ENCODE measurements around the gene TAF5L. TPM values are rescaled to one million over a fixed set of nuclear protein-coding genes. Genes with fewer than 3 reads are reported as not detected.
A peak's percentile ranks its signal among the peaks of the same experiment; 100 is the strongest.

TAF5L gene
- total and polyA plus RNA-seq, 2 of the 13 experiments (the other 11 are each of a cell fraction or from before 2014, with no cell fraction given), result 10.8 to 18.2 TPM

DNA sequence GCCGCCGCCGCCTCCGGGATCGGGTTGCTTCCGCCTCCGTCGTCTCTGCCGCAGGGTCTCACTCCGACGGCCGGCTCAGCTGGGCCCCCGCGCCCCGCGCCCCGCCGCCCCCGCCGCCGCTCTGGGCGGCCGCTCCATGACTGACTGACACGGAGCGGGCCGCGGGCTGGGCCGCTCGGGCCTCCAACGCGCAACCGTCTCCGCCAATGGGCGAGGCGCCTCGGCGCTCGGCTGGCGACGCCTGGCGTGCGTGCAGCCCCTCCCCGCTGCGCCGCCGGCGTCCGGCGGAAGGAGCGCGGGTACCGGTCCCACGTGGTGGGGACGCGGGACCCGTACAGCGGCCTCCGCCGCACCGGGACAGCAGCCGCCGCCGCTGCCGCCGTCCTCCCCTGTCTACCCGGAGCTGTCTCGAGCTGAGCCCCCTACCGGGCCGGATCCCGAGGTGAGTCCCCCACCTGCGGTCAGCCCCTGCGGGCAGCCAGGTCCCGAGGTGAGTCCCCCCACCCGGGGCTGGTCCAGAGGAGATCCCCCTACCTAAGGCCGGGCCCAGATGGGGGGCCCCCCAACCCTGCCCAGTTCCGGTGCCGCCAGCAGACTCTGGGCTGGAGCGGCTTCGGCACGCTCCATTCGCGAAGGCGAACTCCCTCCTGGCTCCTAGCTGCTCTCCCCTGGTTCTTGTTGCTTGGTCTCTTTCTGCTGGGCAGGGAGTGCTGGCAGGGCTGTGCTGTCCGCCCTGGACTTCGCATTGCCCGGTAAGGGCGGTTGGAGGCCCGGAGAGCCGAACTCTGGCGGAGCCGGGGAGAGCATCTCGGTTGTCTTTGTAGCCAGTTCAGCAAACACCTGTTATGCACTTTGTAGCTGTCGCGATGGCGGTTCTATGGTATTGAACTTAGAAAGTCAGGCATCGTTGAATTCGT is at the start of gene TAF5L, which contains the start of gene URB2 (continued):
- TF ChIP-seq, protein P1, sequence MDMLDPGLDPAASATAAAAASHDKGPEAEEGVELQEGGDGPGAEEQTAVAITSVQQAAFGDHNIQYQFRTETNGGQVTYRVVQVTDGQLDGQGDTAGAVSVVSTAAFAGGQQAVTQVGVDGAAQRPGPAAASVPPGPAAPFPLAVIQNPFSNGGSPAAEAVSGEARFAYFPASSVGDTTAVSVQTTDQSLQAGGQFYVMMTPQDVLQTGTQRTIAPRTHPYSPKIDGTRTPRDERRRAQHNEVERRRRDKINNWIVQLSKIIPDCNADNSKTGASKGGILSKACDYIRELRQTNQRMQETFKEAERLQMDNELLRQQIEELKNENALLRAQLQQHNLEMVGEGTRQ (IDR thresholded peaks at IDR 0.05; ENCODE audit: low read depth, low read length), result peak; percentile 54; the same call in 1 of the 2 replicates
- TF ChIP-seq, protein P1 (CRISPR knock-in tag; IDR thresholded peaks at IDR 0.05; ENCODE audit: borderline replicate concordance), result peak; percentile 31; the same call in 1 of the 2 replicates
- TF ChIP-seq, protein P2, sequence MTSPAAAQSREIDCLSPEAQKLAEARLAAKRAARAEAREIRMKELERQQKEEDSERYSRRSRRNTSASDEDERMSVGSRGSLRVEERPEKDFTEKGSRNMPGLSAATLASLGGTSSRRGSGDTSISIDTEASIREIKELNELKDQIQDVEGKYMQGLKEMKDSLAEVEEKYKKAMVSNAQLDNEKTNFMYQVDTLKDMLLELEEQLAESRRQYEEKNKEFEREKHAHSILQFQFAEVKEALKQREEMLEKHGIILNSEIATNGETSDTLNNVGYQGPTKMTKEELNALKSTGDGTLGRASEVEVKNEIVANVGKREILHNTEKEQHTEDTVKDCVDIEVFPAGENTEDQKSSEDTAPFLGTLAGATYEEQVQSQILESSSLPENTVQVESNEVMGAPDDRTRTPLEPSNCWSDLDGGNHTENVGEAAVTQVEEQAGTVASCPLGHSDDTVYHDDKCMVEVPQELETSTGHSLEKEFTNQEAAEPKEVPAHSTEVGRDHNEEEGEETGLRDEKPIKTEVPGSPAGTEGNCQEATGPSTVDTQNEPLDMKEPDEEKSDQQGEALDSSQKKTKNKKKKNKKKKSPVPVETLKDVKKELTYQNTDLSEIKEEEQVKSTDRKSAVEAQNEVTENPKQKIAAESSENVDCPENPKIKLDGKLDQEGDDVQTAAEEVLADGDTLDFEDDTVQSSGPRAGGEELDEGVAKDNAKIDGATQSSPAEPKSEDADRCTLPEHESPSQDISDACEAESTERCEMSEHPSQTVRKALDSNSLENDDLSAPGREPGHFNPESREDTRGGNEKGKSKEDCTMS (CRISPR knock-in tag; conservative IDR thresholded peaks at IDR 0.05), result no peak
- TF ChIP-seq, protein P3, sequence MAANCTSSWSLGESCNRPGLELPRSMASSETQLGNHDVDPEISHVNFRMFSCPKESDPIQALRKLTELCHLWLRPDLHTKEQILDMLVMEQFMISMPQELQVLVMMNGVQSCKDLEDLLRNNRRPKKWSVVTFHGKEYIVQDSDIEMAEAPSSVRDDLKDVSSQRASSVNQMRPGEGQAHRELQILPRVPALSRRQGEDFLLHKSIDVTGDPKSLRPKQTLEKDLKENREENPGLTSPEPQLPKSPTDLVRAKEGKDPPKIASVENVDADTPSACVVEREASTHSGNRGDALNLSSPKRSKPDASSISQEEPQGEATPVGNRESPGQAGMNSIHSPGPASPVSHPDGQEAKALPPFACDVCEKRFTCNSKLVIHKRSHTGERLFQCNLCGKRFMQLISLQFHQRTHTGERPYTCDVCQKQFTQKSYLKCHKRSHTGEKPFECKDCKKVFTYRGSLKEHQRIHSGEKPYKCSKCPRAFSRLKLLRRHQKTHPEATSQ (CRISPR knock-in tag; IDR thresholded peaks at IDR 0.05; ENCODE audit: borderline replicate concordance), result no peak
- TF ChIP-seq, protein P4, sequence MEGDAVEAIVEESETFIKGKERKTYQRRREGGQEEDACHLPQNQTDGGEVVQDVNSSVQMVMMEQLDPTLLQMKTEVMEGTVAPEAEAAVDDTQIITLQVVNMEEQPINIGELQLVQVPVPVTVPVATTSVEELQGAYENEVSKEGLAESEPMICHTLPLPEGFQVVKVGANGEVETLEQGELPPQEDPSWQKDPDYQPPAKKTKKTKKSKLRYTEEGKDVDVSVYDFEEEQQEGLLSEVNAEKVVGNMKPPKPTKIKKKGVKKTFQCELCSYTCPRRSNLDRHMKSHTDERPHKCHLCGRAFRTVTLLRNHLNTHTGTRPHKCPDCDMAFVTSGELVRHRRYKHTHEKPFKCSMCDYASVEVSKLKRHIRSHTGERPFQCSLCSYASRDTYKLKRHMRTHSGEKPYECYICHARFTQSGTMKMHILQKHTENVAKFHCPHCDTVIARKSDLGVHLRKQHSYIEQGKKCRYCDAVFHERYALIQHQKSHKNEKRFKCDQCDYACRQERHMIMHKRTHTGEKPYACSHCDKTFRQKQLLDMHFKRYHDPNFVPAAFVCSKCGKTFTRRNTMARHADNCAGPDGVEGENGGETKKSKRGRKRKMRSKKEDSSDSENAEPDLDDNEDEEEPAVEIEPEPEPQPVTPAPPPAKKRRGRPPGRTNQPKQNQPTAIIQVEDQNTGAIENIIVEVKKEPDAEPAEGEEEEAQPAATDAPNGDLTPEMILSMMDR (CRISPR knock-in tag; IDR thresholded peaks at IDR 0.05), result 0 out of 2 replicates have a peak, but pooled peaks have one; percentile 2
- TF ChIP-seq, protein P5, sequence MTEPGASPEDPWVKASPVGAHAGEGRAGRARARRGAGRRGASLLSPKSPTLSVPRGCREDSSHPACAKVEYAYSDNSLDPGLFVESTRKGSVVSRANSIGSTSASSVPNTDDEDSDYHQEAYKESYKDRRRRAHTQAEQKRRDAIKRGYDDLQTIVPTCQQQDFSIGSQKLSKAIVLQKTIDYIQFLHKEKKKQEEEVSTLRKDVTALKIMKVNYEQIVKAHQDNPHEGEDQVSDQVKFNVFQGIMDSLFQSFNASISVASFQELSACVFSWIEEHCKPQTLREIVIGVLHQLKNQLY (CRISPR knock-in tag; IDR thresholded peaks at IDR 0.05), result no peak
- TF ChIP-seq, protein P6, sequence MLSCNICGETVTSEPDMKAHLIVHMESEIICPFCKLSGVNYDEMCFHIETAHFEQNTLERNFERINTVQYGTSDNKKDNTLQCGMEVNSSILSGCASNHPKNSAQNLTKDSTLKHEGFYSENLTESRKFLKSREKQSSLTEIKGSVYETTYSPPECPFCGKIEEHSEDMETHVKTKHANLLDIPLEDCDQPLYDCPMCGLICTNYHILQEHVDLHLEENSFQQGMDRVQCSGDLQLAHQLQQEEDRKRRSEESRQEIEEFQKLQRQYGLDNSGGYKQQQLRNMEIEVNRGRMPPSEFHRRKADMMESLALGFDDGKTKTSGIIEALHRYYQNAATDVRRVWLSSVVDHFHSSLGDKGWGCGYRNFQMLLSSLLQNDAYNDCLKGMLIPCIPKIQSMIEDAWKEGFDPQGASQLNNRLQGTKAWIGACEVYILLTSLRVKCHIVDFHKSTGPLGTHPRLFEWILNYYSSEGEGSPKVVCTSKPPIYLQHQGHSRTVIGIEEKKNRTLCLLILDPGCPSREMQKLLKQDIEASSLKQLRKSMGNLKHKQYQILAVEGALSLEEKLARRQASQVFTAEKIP (CRISPR knock-in tag; IDR thresholded peaks at IDR 0.05; ENCODE audit: borderline replicate concordance), result no peak
- TF ChIP-seq, protein P7, sequence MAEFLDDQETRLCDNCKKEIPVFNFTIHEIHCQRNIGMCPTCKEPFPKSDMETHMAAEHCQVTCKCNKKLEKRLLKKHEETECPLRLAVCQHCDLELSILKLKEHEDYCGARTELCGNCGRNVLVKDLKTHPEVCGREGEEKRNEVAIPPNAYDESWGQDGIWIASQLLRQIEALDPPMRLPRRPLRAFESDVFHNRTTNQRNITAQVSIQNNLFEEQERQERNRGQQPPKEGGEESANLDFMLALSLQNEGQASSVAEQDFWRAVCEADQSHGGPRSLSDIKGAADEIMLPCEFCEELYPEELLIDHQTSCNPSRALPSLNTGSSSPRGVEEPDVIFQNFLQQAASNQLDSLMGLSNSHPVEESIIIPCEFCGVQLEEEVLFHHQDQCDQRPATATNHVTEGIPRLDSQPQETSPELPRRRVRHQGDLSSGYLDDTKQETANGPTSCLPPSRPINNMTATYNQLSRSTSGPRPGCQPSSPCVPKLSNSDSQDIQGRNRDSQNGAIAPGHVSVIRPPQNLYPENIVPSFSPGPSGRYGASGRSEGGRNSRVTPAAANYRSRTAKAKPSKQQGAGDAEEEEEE (CRISPR knock-in tag; IDR thresholded peaks at IDR 0.05; ENCODE audit: borderline replicate concordance), result no peak
- TF ChIP-seq HIVEP1 (CRISPR knock-in tag; IDR thresholded peaks at IDR 0.05) (peak; percentile 79), ELF4 (CRISPR knock-in tag; IDR thresholded peaks at IDR 0.05; ENCODE audit: borderline replicate concordance) (no peak), NPAS2 (CRISPR knock-in tag; IDR thresholded peaks at IDR 0.05; ENCODE audit: borderline replicate concordance) (no peak)
- TF ChIP-seq, protein P8, sequence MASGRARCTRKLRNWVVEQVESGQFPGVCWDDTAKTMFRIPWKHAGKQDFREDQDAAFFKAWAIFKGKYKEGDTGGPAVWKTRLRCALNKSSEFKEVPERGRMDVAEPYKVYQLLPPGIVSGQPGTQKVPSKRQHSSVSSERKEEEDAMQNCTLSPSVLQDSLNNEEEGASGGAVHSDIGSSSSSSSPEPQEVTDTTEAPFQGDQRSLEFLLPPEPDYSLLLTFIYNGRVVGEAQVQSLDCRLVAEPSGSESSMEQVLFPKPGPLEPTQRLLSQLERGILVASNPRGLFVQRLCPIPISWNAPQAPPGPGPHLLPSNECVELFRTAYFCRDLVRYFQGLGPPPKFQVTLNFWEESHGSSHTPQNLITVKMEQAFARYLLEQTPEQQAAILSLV (CRISPR knock-in tag; IDR thresholded peaks at IDR 0.05; ENCODE audit: borderline replicate concordance), result peak; percentile 82; the same call in 1 of the 2 replicates
